ENCODE measurements around the gene BICRA. TPM values are rescaled to one million over a fixed set of nuclear protein-coding genes. Genes with fewer than 3 reads are reported as not detected.

The BICRA gene
- total and polyA plus RNA-seq, 2 experiments from 2014 or later: 3.4 to 5.4 TPM

DNA sequence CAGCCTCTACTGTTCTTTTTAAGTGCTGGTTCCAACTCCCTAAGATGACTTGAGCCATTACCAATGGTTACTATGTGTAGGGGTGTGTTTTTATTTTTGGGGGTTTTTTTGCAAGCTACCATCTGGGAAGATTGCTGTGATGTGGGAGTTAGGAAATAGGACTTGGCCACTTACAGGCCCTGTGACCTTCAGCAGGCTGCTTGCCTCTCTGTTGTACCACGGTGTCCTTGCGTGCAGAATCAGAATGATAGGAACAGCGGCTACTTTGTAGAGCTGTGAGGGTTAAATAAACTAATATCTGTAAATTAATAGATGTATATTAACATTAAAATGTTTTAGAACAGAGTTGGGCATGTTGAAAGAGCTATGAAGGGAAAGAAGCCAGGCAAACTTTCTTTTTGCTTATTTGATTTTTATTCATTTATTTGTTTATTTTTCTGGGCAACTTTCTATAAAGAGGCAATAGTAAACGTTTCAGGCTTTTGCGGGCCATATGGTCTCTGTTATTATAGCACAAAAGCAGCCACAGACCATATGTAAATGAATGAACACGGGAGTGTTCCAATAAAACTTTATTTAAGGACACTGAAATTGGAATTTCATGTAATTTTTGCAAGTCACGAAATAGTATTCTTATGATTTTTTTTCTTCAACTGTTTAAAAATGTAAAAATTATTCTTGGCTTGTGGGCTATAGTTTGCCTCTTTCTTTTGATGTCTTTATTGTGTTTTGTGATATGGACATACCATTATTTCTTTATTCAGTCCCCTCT, 77.9 kb downstream of the BICRA start:
- no peak for DNase-seq (ENCODE audit: low spot score)
- Histone ChIP-seq H3K79me2 (peaks cover 2% of the 10 kb centered on the region), H3K4me2 (no peak overlapping the region), H3K4me1 (ENCODE audit: insufficient read depth) (no peaks in the 10 kb centered on the region), H3K9me3 (ENCODE audit: low read depth) (no peaks in the 10 kb centered on the region), H2AFZ (no peak overlapping the region), H3K27me3 (no peaks in the 10 kb centered on the region), H3K9me2 (replicated peaks; ENCODE audit: insufficient read depth) (no peaks in the 10 kb centered on the region), H3K4me3 (no peak overlapping the region), H3K36me3 (replicated peaks; ENCODE audit: insufficient read depth, low read depth) (no peaks in the 10 kb centered on the region), H3K27ac (no peak overlapping the region), H4K20me1 (ENCODE audit: insufficient read depth, poor library complexity, severe bottlenecking) (peaks cover 3% of the 10 kb centered on the region)
- no peak for TF ChIP-seq EZH2phosphoT487 (IDR thresholded peaks at IDR 0.05; ENCODE audit: low read depth, severe bottlenecking, unreplicated experiment)
- TF ChIP-seq EZH2 (IDR thresholded peaks at IDR 0.05; ENCODE audit: borderline replicate concordance): no peak
- TF ChIP-seq CTCF (IDR thresholded peaks at IDR 0.05; ENCODE audit: poor library complexity): no peak
- WGBS (ENCODE audit: low lambda C conversion rate, missing lambda C conversion rate): 89% methylated on average over 7 of the region's 7 CpGs

DNA sequence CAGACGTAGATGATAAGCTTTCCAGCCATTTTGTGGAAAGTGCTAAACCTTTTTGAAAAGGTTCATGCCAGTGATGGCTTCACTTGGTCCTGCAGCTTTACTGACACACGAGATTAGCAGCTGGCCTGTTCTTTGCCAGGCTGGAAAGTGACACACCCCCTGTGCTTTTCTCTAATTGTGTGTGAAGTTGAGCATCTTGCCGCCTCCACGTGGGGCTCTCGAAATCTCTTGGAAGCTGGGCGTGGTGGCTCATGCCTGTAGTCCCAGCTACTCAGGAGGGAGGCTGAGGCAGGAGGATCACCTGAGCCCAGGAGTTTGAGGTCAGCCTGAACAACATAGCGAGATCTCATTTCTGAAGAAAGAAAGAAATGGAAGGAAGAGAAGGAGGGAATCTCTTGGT, 79.0 kb downstream of the BICRA start:
- no peaks in the 10 kb centered on the region for H3K9me3 ChIP-seq (ENCODE audit: low read depth)
- no peak overlapping the region for H3K4me2 ChIP-seq
- H3K36me3 ChIP-seq (replicated peaks; ENCODE audit: insufficient read depth, low read depth): no peaks in the 10 kb centered on the region
- peaks cover 4% of the 10 kb centered on the region for H3K79me2 ChIP-seq
- no peaks in the 10 kb centered on the region for H3K27me3 ChIP-seq
- DNase-seq (ENCODE audit: low spot score): no peak
- H2AFZ ChIP-seq: no peak overlapping the region
- no peaks in the 10 kb centered on the region for H3K9me2 ChIP-seq (replicated peaks; ENCODE audit: insufficient read depth)
- no peak overlapping the region for H3K4me3 ChIP-seq
- TF ChIP-seq EZH2phosphoT487 (IDR thresholded peaks at IDR 0.05; ENCODE audit: low read depth, severe bottlenecking, unreplicated experiment) (no peak), CTCF (IDR thresholded peaks at IDR 0.05; ENCODE audit: poor library complexity) (no peak), EZH2 (IDR thresholded peaks at IDR 0.05; ENCODE audit: borderline replicate concordance) (no peak)
- H3K4me1 ChIP-seq (ENCODE audit: insufficient read depth): no peaks in the 10 kb centered on the region
- WGBS (ENCODE audit: low lambda C conversion rate, missing lambda C conversion rate): 90% methylated on average over 7 of the region's 7 CpGs
- peaks cover 3% of the 10 kb centered on the region for H4K20me1 ChIP-seq (ENCODE audit: insufficient read depth, poor library complexity, severe bottlenecking)
- H3K27ac ChIP-seq: no peak overlapping the region

DNA sequence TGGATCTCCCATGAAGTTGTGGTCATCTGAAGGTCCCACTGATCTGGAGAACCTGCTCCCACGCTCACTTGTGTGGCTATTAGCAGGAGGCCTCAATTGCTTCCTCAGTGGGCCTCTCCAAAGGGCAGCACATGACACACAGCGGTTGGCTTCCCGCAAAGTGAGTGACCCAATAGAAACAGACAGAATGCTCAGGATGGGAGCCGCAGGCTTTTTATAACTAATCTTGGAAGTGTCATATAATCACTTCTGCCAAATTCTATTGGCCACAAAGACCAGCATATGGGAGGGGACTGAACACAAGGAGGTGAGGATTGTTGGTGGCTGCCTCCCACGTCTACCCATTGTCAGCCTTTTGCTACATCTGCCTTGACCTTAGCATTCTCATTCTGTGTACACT, 82.2 kb downstream of the BICRA start:
- no peak overlapping the region for H2AFZ ChIP-seq
- H3K27me3 ChIP-seq: no peaks in the 10 kb centered on the region
- no peak overlapping the region for H3K27ac ChIP-seq
- peaks cover 3% of the 10 kb centered on the region for H4K20me1 ChIP-seq (ENCODE audit: insufficient read depth, poor library complexity, severe bottlenecking)
- no peak for TF ChIP-seq EZH2phosphoT487 (IDR thresholded peaks at IDR 0.05; ENCODE audit: low read depth, severe bottlenecking, unreplicated experiment)
- TF ChIP-seq CTCF (IDR thresholded peaks at IDR 0.05; ENCODE audit: poor library complexity): no peak
- peaks cover 4% of the 10 kb centered on the region for H3K79me2 ChIP-seq
- no peaks in the 10 kb centered on the region for H3K4me1 ChIP-seq (ENCODE audit: insufficient read depth)
- no peak overlapping the region for H3K4me2 ChIP-seq
- H3K36me3 ChIP-seq (replicated peaks; ENCODE audit: insufficient read depth, low read depth): no peaks in the 10 kb centered on the region
- no peaks in the 10 kb centered on the region for H3K9me2 ChIP-seq (replicated peaks; ENCODE audit: insufficient read depth)
- no peak overlapping the region for H3K4me3 ChIP-seq
- no peaks in the 10 kb centered on the region for H3K9me3 ChIP-seq (ENCODE audit: low read depth)
- WGBS (ENCODE audit: low lambda C conversion rate, missing lambda C conversion rate): 98% methylated on average over 5 of the region's 5 CpGs
- no peak for DNase-seq (ENCODE audit: low spot score)

All from hepatocyte (in vitro differentiated cells).